Retinal pigment epithelial cell (primary cell): ENCODE measurements around the gene ATAD1.

Source experiments
- DNase-seq: peaks from one replicate; pipeline ENCODE4 v3.0.0-alpha.2; 2010; ENCODE audit warnings: low read depth
- H3K4me3 ChIP-seq: 2 replicates; pipeline ENCODE4 v1.5.1; 2011; ENCODE audit warnings: mild to moderate bottlenecking, low read length, control low read depth, moderate library complexity
- TF ChIP-seq, protein P1 (sequence below): conservative IDR thresholded peaks from 2 replicates; pipeline ENCODE4 v1.5.1; 2011; ENCODE audit warnings: low read depth, low read length, control low read depth, inconsistent platforms

The ATAD1 gene

DNA sequence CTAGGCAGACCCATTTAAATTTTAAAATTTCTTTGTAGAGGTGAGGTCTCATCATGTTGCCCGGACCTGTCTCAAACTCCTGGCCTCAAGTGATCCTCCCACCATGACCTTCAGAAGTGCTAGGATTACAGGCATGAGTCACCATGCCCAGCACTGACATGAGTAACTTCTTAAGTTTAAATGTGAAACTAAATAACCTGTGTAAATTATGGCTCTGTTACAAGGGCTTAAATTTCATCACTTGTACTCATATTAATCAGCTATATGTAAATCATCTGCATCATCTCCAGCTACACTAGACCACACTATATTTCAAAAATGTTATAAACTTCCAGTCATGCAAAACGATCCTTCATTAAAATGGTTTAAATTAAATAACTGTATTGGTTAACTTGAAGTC is 56.1 kb downstream of the ATAD1 start:
- peak; percentile 27 for DNase-seq
- no peak overlapping the region for H3K4me3 ChIP-seq
- TF ChIP-seq, protein P1, sequence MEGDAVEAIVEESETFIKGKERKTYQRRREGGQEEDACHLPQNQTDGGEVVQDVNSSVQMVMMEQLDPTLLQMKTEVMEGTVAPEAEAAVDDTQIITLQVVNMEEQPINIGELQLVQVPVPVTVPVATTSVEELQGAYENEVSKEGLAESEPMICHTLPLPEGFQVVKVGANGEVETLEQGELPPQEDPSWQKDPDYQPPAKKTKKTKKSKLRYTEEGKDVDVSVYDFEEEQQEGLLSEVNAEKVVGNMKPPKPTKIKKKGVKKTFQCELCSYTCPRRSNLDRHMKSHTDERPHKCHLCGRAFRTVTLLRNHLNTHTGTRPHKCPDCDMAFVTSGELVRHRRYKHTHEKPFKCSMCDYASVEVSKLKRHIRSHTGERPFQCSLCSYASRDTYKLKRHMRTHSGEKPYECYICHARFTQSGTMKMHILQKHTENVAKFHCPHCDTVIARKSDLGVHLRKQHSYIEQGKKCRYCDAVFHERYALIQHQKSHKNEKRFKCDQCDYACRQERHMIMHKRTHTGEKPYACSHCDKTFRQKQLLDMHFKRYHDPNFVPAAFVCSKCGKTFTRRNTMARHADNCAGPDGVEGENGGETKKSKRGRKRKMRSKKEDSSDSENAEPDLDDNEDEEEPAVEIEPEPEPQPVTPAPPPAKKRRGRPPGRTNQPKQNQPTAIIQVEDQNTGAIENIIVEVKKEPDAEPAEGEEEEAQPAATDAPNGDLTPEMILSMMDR: no peak

DNA sequence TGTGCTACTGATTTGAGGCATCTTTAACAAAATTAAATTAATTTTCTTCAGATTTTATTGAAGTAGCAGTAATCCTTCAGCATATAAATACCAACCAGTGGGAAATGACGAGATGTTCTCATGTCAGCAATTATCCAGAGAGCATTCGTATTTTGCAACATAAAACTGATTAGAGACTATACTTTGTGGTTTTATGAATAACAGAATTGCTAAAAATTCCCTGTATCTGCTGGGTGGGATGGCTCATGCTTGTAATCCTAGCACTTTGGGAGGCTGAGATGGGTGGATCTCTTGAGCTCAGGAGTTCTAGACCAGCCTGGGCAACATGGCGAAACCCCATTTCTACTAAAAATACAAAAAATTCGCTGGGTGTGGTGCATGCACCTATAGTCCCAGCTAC is 56.9 kb downstream of the ATAD1 start:
- no peak for DNase-seq
- TF ChIP-seq, protein P1: no peak
- no peak overlapping the region for H3K4me3 ChIP-seq

DNA sequence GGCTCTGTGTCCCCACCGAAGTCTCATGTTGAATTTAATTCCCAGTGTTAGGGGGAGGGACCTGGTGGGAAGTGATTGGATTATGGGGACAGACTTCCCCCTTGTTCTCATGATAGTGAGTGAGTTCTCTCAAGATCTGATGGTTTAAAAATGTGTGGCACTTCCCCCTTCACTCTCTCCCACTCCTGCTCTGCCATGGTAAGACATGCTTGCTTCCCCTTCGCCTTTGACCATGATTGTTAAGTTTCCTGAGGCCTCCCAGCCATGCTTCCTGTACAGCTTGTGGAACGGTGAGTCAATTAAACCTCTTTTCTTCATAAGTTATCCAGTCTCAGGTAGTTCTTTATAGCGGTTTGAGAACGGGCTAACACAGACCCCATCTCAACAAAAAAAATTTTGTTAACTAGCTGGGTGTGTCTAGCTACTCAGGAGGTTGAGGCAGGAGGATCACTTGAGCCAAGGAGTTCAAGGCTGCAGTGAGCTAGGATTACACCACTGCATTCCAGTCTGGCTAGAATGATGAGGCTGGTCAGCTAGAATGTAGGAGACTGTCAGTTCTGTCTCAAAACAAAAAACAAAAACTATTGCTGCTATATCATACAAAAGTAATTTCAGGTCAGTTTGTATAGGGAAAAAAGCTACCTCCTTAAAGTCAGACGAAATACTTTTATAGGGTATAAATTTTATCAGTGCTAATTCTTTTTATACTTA is 57.7 kb downstream of the ATAD1 start:
- TF ChIP-seq, protein P1: no peak
- no peak for DNase-seq
- no peak overlapping the region for H3K4me3 ChIP-seq

DNA sequence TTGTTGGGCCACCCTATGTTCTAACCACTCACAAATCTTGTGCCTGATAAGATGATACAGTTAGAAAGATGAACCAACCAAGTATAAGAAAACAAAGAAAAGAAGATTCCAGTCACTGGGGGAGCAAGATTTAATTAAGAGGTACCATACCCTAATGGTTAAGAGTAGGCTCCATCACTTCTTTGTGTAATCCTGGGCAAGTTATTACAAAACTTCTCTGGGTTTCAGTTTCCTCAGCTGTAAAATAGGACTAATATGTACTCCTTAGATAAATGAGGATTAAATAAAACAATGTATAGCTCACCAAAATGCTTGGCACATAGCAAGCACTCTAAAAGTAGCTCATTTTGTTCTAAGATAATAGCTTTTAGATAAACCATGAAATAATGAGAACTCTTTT is 58.5 kb downstream of the ATAD1 start:
- no peak overlapping the region for H3K4me3 ChIP-seq
- DNase-seq: no peak
- TF ChIP-seq, protein P1: no peak

DNA sequence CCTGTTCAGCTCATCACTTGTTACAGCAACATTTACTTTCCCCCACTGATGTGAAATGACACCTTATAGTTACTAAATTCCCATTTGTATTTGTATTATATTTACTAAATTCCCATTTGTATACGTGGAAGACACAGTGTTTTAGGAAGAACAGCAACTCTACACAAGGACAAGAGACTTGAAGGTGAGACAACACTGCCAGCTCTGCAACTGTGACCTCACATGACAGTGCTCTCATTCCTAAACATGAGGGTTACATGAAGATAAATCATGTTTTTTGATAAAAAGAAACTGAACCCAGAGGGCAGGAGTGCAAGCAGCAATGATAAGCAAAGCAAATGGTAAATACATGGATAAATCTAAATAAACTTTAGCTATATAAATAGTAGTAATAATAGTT is 60.3 kb downstream of the ATAD1 start:
- H3K4me3 ChIP-seq: no peak overlapping the region
- TF ChIP-seq, protein P1: no peak
- DNase-seq: no peak

DNA sequence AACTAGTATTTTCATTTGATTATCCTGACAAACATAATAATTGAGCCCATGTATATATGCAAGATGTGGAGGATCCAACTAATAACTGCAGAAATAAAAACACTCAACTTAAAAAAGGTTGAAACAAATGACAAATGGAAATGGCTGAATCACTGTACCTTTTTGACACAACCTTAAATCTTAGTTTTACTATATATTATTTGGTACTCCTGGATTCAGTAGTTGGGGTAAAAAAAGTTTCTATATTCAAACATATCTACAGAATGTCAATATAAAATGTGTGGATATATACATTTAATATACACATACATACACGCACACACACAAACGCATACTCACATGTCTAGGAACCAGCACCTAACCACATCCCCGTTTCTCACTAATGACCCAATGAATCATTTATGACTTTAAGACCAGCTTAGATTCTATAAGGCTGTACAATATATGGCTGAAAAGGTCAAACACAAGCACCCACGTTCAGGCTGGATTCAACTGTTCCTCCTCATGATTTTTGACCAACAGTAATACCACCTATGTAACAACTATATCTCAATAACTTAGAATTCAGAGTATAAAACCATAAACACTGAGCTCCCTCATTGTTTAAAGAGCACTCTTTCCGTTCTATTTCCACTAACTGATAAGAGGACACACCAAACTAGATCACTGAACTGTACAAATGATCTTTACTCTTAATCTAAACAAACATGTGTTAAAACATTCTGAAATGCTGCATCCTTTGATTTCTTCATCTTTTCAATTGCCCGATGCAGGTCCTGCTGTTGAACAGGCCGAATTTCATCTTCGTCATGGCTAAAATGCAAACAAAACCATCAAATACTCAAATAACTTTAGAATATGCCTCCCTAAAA is 63.8 kb downstream of the ATAD1 start:
- DNase-seq: no peak
- no peak overlapping the region for H3K4me3 ChIP-seq
- TF ChIP-seq, protein P1: no peak

DNA sequence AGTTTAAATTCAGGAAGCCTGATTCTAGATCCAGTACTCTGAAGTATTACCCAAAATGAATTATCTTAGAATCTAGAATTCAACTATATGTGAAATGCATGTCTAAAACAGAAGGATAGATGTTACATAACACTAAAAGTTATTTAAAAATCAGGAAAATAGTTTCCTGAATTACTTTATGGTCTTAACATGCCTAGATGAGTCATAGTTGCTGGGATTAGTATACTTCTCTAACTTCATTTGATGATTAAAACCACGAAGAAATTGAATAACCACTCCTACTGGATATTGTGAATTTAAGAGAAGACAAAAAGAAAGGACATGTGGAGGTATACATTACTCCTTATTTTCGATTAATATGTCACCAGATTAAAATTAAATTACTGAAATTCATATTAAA is 65.5 kb downstream of the ATAD1 start:
- H3K4me3 ChIP-seq: no peak overlapping the region
- TF ChIP-seq, protein P1: no peak
- DNase-seq: no peak
